H9 (cell line): Measurements from ENCODE around the gene VEZT. TPM values are rescaled to one million over a fixed set of nuclear protein-coding genes. Genes with fewer than 3 reads are reported as not detected.

Source experiments
- DNase-seq: peaks from one replicate; pipeline ENCODE4 v3.0.0-alpha.2; 2017
- H2AFZ ChIP-seq: one replicate; pipeline ENCODE4 v1.6.1; 2013; ENCODE audit warnings: mild to moderate bottlenecking, low read length, control low read depth, moderate library complexity
- H2AK5ac ChIP-seq: 2 replicates; pipeline ENCODE4 v1.6.1; 2013; ENCODE audit warnings: low read length, control low read depth, mixed read lengths; ENCODE audit not compliant: insufficient read length
- H2BK120ac ChIP-seq: one replicate; pipeline ENCODE4 v1.6.1; 2013; ENCODE audit warnings: low read depth, mild to moderate bottlenecking, low read length, control low read depth, inconsistent platforms; ENCODE audit not compliant: poor library complexity, severe bottlenecking
- H2BK12ac ChIP-seq: 2 replicates; pipeline ENCODE4 v1.6.1; 2013; ENCODE audit warnings: low read length, control low read depth, mixed read lengths, low read depth; ENCODE audit not compliant: insufficient read length
- H2BK15ac ChIP-seq: 2 replicates; pipeline ENCODE4 v1.6.1; 2013; ENCODE audit warnings: low read depth, low read length, control low read depth
- H2BK20ac ChIP-seq: one replicate; pipeline ENCODE4 v1.6.1; 2013; ENCODE audit warnings: low read depth, mild to moderate bottlenecking, low read length, control low read depth, inconsistent platforms; ENCODE audit not compliant: poor library complexity, severe bottlenecking
- H2BK5ac ChIP-seq: 2 replicates; pipeline ENCODE4 v1.6.1; 2013; ENCODE audit warnings: low read length, control low read depth, mixed read lengths; ENCODE audit not compliant: insufficient read length
- H3K14ac ChIP-seq: 2 replicates; pipeline ENCODE4 v1.6.1; 2013; ENCODE audit warnings: low read length, control low read depth; ENCODE audit not compliant: insufficient read depth
- H3K18ac ChIP-seq: 2 replicates; pipeline ENCODE4 v1.6.1; 2013; ENCODE audit warnings: low read depth, mild to moderate bottlenecking, mixed read lengths, low read length, control low read depth; ENCODE audit not compliant: insufficient read length
- H3K23ac ChIP-seq: 2 replicates; pipeline ENCODE4 v1.6.1; 2013; ENCODE audit warnings: low read length, control low read depth, mixed read lengths, low read depth; ENCODE audit not compliant: insufficient read length
- H3K23me2 ChIP-seq: 2 replicates; pipeline ENCODE4 v1.6.1; 2013; ENCODE audit warnings: low read depth, mild to moderate bottlenecking, mixed read lengths, low read length, control low read depth; ENCODE audit not compliant: insufficient read length, poor library complexity, severe bottlenecking
- H3K27ac ChIP-seq: 2 replicates; pipeline ENCODE4 v1.5.1; 2013; ENCODE audit warnings: low read length, control low read depth, mixed read lengths, low read depth; ENCODE audit not compliant: insufficient read length
- H3K27me3 ChIP-seq: 2 replicates; pipeline ENCODE4 v1.6.1; 2013; ENCODE audit warnings: low read length, control low read depth, inconsistent platforms; ENCODE audit not compliant: insufficient read depth
- H3K4ac ChIP-seq: 2 replicates; pipeline ENCODE4 v1.6.1; 2013; ENCODE audit warnings: low read depth, mild to moderate bottlenecking, control low read depth, inconsistent platforms, low read length, moderate library complexity
- H3K4me1 ChIP-seq: 2 replicates; pipeline ENCODE4 v1.6.1; 2013; ENCODE audit warnings: low read length, control low read depth, inconsistent platforms; ENCODE audit not compliant: insufficient read depth
- H3K4me2 ChIP-seq: 2 replicates; pipeline ENCODE4 v1.6.1; 2013; ENCODE audit warnings: low read length, control low read depth, mixed read lengths; ENCODE audit not compliant: insufficient read length, insufficient read depth
- H3K56ac ChIP-seq: 2 replicates; pipeline ENCODE4 v1.6.1; 2013; ENCODE audit warnings: low read depth, mild to moderate bottlenecking, mixed read lengths, low read length, control low read depth; ENCODE audit not compliant: insufficient read length
- H3K79me1 ChIP-seq: 2 replicates; pipeline ENCODE4 v1.6.1; 2013; ENCODE audit warnings: low read depth, mild to moderate bottlenecking, moderate library complexity, low read length, control low read depth, inconsistent platforms; ENCODE audit not compliant: insufficient read depth, poor library complexity, severe bottlenecking
- H3K79me2 ChIP-seq: 2 replicates; pipeline ENCODE4 v1.6.1; 2013; ENCODE audit warnings: low read length, control low read depth, inconsistent platforms; ENCODE audit not compliant: insufficient read depth
- H3K9ac ChIP-seq: 2 replicates; pipeline ENCODE4 v1.6.1; 2013; ENCODE audit warnings: low read length, control low read depth, mixed read lengths; ENCODE audit not compliant: insufficient read length; ENCODE audit errors: extremely low read depth
- H3K9me3 ChIP-seq: one replicate; pipeline ENCODE4 v1.6.1; 2013; ENCODE audit warnings: low read depth, low read length, inconsistent platforms; ENCODE audit not compliant: control insufficient read depth
- H3T11ph ChIP-seq: one replicate; pipeline ENCODE4 v1.6.1; 2013; ENCODE audit warnings: mild to moderate bottlenecking, low read length, control low read depth, inconsistent platforms
- H4K20me1 ChIP-seq: one replicate; pipeline ENCODE4 v1.6.1; 2013; ENCODE audit not compliant: control insufficient read depth, insufficient read length, insufficient read depth
- H4K5ac ChIP-seq: 2 replicates; pipeline ENCODE4 v1.6.1; 2013; ENCODE audit warnings: low read depth, mild to moderate bottlenecking, mixed read lengths, low read length, control low read depth; ENCODE audit not compliant: insufficient read length
- H4K8ac ChIP-seq: replicated peaks from 2 replicates; pipeline ENCODE4 v1.6.1; 2013; ENCODE audit warnings: low read length, control low read depth, mixed read lengths, low read depth; ENCODE audit not compliant: insufficient read length
- H4K91ac ChIP-seq: 2 replicates; pipeline ENCODE4 v1.6.1; 2013; ENCODE audit warnings: low read depth, mild to moderate bottlenecking, moderate library complexity, mixed read lengths, low read length, control low read depth; ENCODE audit not compliant: insufficient read length
- H3K27ac Mint-ChIP-seq, 3 experiments: 2 replicates in 2 of 3; 3 replicates in 1 of 3; pipeline ENCODE4 v1.8.0; 2020 to 2021; ENCODE audit warnings: mixed read lengths in 3 of 3, mild to moderate bottlenecking in 1 of 3, moderate library complexity in 1 of 3
- H3K27me3 Mint-ChIP-seq: 2 replicates; pipeline ENCODE4 v1.8.0; 2021; ENCODE audit warnings: low read depth, mild to moderate bottlenecking, moderate library complexity, mixed read lengths
- H3K36me3 Mint-ChIP-seq, 3 experiments: 2 replicates in 2 of 3; 3 replicates in 1 of 3; pipeline ENCODE4 v1.8.0; 2020 to 2021; ENCODE audit warnings: low read depth in 3 of 3, mixed read lengths in 3 of 3; ENCODE audit not compliant: insufficient read depth in 1 of 3
- H3K4me1 Mint-ChIP-seq, 2 experiments: 2 replicates each; pipeline ENCODE4 v1.8.0; 2020; ENCODE audit warnings: mixed read lengths in 2 of 2
- H3K4me3 Mint-ChIP-seq, 2 experiments: 2 replicates in 1 of 2; 3 replicates in 1 of 2; pipeline ENCODE4 v1.8.0; 2020 to 2021; ENCODE audit warnings: mild to moderate bottlenecking in 2 of 2, mixed read lengths in 2 of 2, moderate library complexity in 1 of 2
- H3K9me3 Mint-ChIP-seq, 2 experiments: 2 replicates in 1 of 2; 3 replicates in 1 of 2; pipeline ENCODE4 v1.8.0; 2020; ENCODE audit warnings: mild to moderate bottlenecking in 2 of 2, mixed read lengths in 2 of 2, moderate library complexity in 1 of 2
- WGBS: extraction: QIAGEN DNeasy Blood & Tissue Kit; methylation state at CpG from one replicate; pipeline ENCODE4 v1.1.7; 2013; ENCODE audit warnings: missing lambda C conversion rate, low lambda C conversion rate, mixed read lengths; ENCODE audit not compliant: insufficient read length; ENCODE audit errors: extremely low coverage; 5-methylcytosine and 5-hydroxymethylcytosine counted together
- total RNA-seq: library from RNA; stranded (reverse); gene quantifications from 2 replicates; pipeline ENCODE4 v1.2.1, GENCODE V29; 2021
- TF ChIP-seq, protein P1 (sequence below): fragments of 200-600 bp; sonication (generic); conservative IDR thresholded peaks from 3 replicates; pipeline ENCODE4 v1.8.0; 2021; ENCODE audit warnings: antibody characterized with exemption, mild to moderate bottlenecking

Gene VEZT
- total RNA-seq, 1 experiment from 2014 or later: 69.8 TPM

DNA sequence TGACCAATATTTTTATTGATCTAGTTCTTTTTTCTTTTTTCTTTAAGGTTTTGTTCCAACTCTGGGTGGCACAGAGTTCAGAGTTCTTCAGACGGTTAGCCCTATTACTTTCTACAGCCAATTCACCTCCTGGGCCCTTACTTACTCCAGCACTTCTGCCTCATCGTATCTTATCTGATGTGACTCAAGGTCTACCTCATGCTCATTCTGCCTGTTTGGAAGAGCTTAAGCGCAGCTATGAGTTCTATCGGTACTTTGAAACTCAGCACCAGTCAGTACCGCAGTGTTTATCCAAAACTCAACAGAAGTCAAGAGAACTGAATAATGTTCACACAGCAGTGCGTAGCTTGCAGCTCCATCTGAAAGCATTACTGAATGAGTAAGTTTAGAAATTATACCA is 64.7 kb downstream of the VEZT start:
- H2BK15ac ChIP-seq: no peak overlapping the region
- H4K91ac ChIP-seq: no peak overlapping the region
- no peaks in the 10 kb centered on the region for H4K20me1 ChIP-seq
- WGBS: no CpG with 5 or more reads among the region's 6 CpGs
- no peak overlapping the region for H3K23ac ChIP-seq
- DNase-seq: no peak
- H3K79me2 ChIP-seq: no peaks in the 10 kb centered on the region
- H3K4me1 ChIP-seq: peaks cover 4% of the 10 kb centered on the region
- no peak overlapping the region for H3K14ac ChIP-seq
- Mint-ChIP-seq H3K9me3 (no peaks in the 10 kb centered on the region), H3K4me3 (no peak overlapping the region), H3K36me3 (peaks cover 15 to 71% (median 46%) of the 10 kb centered on the region in 3 experiments; a peak in 6 of 7 replicates), H3K27me3 (no peaks in the 10 kb centered on the region), H3K4me1 (peaks cover 0 to 5% of the 10 kb centered on the region in 2 experiments; a peak in 2 of 4 replicates), H3K27ac (peak overlapping the region in 1 of 3 experiments; percentile 90; a peak in 1 of 7 replicates)
- no peak overlapping the region for H4K5ac ChIP-seq
- no peaks in the 10 kb centered on the region for H3K23me2 ChIP-seq
- no peaks in the 10 kb centered on the region for H3K27me3 ChIP-seq
- H3K9me3 ChIP-seq: no peaks in the 10 kb centered on the region
- H2BK12ac ChIP-seq: no peak overlapping the region
- H4K8ac ChIP-seq: no peak overlapping the region
- TF ChIP-seq, protein P1, sequence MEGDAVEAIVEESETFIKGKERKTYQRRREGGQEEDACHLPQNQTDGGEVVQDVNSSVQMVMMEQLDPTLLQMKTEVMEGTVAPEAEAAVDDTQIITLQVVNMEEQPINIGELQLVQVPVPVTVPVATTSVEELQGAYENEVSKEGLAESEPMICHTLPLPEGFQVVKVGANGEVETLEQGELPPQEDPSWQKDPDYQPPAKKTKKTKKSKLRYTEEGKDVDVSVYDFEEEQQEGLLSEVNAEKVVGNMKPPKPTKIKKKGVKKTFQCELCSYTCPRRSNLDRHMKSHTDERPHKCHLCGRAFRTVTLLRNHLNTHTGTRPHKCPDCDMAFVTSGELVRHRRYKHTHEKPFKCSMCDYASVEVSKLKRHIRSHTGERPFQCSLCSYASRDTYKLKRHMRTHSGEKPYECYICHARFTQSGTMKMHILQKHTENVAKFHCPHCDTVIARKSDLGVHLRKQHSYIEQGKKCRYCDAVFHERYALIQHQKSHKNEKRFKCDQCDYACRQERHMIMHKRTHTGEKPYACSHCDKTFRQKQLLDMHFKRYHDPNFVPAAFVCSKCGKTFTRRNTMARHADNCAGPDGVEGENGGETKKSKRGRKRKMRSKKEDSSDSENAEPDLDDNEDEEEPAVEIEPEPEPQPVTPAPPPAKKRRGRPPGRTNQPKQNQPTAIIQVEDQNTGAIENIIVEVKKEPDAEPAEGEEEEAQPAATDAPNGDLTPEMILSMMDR: no peak
- H3K79me1 ChIP-seq: no peaks in the 10 kb centered on the region
- no peak overlapping the region for H3K4ac ChIP-seq
- no peak overlapping the region for H2BK20ac ChIP-seq
- no peak overlapping the region for H3T11ph ChIP-seq
- H3K18ac ChIP-seq: no peak overlapping the region
- no peak overlapping the region for H3K56ac ChIP-seq
- H3K27ac ChIP-seq: no peak overlapping the region
- H2AFZ ChIP-seq: no peak overlapping the region
- H3K9ac ChIP-seq: no peak overlapping the region
- no peak overlapping the region for H3K4me2 ChIP-seq
- H2BK120ac ChIP-seq: no peak overlapping the region
- no peak overlapping the region for H2BK5ac ChIP-seq
- H2AK5ac ChIP-seq: no peak overlapping the region
